K562 (cell line): ENCODE results near the gene TRAPPC13. TPM values are rescaled to one million over a fixed set of nuclear protein-coding genes. Genes with fewer than 3 reads are reported as not detected.

Experiments
- ATAC-seq: fragments of 200-7000 bp; cut with Tn5 transposase; 3 replicates; pipeline ENCODE4 v1.9.1; 2020; ENCODE audit warnings: moderate library complexity
- BruUV-seq: library from RNA; stranded (reverse); fragments of 400-500 nt; replicated peaks from 2 replicates; lab custom pipeline; 2021; lab: Mats Ljungman, UMichigan
- CTCF ChIA-PET: fragments of 300-600 bp; formaldehyde crosslinking; extraction: SDS; loops from one replicate; lab custom pipeline; 2021; ENCODE audit warnings: low intra/inter-chr PET ratio; lab: Yijun Ruan, JAX
- POLR2A ChIA-PET: fragments of 300-600, 350-650 bp; sonication (Branson Sonifier 250); formaldehyde crosslinking; extraction: SDS; loops from one replicate; lab custom pipeline; 2021; ENCODE audit warnings: antibody characterized with exemption, inconsistent platforms; lab: Yijun Ruan, JAX
- DNase-seq, 4 experiments: peaks; one replicate each; pipeline versions ENCODE4 v3.0.0 to v3.0.0-alpha.2; 2011 to 2018; ENCODE audit warnings: low spot score in 3 of 4, mixed read lengths in 3 of 4; ENCODE audit errors: extremely low read depth in 1 of 4
- FAIRE-seq: peaks from 2 replicates; lab custom pipeline; 2011; peaks lifted over from hg19 to GRCh38; lab: Jason Lieb, UNC
- H2AFZ ChIP-seq: 2 replicates; pipeline ENCODE4 v1.6.0; 2011; ENCODE audit warnings: low read depth, low read length, control low read depth, inconsistent platforms
- H3K27ac ChIP-seq: fragments of 200-600 bp; 3 replicates; pipeline ENCODE4 v1.8.0; 2011; ENCODE audit warnings: low read depth, mild to moderate bottlenecking, control low read depth, inconsistent platforms, low read length, moderate library complexity, mixed read lengths; ENCODE audit errors: extremely low read depth
- H3K27me3 ChIP-seq, 2 experiments: fragments of 300-600 bp in 1 of 2; 2 replicates in 1 of 2; 3 replicates in 1 of 2; pipeline versions ENCODE4 v1.6.0 to v1.8.0; 2011; ENCODE audit warnings: inconsistent platforms in 2 of 2, low read length in 2 of 2, mild to moderate bottlenecking in 1 of 2, mixed read lengths in 1 of 2, moderate library complexity in 1 of 2; ENCODE audit not compliant: control insufficient read depth in 2 of 2, insufficient read depth in 2 of 2
- H3K36me3 ChIP-seq: fragments of 300-600 bp; 3 replicates; pipeline ENCODE4 v1.8.0; 2011; ENCODE audit warnings: mild to moderate bottlenecking, low read length, inconsistent platforms; ENCODE audit not compliant: control insufficient read depth, insufficient read depth
- H3K4me1 ChIP-seq, 2 experiments: fragments of 200-600 bp in 1 of 2; replicated peaks in 1 of 2; 2 replicates in 1 of 2; 3 replicates in 1 of 2; pipeline versions ENCODE4 v1.5.1 to v1.8.0; 2011; ENCODE audit warnings: inconsistent platforms in 2 of 2, low read length in 2 of 2, mild to moderate bottlenecking in 1 of 2, mixed read lengths in 1 of 2, moderate library complexity in 1 of 2; ENCODE audit not compliant: control insufficient read depth in 2 of 2, insufficient read depth in 2 of 2
- H3K4me2 ChIP-seq: 2 replicates; pipeline ENCODE4 v1.6.1; 2011; ENCODE audit warnings: low read length, control low read depth, inconsistent platforms, mixed read lengths; ENCODE audit not compliant: insufficient read depth
- H3K4me3 ChIP-seq: fragments of 200-600 bp; sonication (generic), shearing (Covaris generic); 2 replicates; pipeline ENCODE4 v1.5.1; 2016; ENCODE audit warnings: control low read depth, inconsistent platforms
- H3K79me2 ChIP-seq: fragments of 200-600 bp; 3 replicates; pipeline ENCODE4 v1.8.0; 2011; ENCODE audit warnings: low read length, inconsistent platforms; ENCODE audit not compliant: control insufficient read depth, insufficient read depth
- H3K9ac ChIP-seq, 2 experiments: 2 replicates each; pipeline versions ENCODE4 v1.6.0 to v1.6.1; 2011; ENCODE audit warnings: low read depth in 2 of 2, low read length in 2 of 2, control low read depth in 1 of 2, inconsistent platforms in 1 of 2, mild to moderate bottlenecking in 1 of 2, mixed read lengths in 1 of 2; ENCODE audit not compliant: insufficient read depth in 1 of 2
- H3K9me1 ChIP-seq: one replicate; pipeline ENCODE4 v1.6.0; 2011; ENCODE audit warnings: inconsistent platforms, mild to moderate bottlenecking, low read length, moderate library complexity; ENCODE audit not compliant: control insufficient read depth, insufficient read depth
- H3K9me3 ChIP-seq: replicated peaks from 2 replicates; pipeline ENCODE4 v1.5.1; 2011; ENCODE audit warnings: low read depth, low read length, inconsistent platforms; ENCODE audit not compliant: control insufficient read depth, insufficient read depth
- H4K20me1 ChIP-seq: replicated peaks from 2 replicates; pipeline ENCODE4 v1.6.1; 2011; ENCODE audit warnings: low read length, inconsistent platforms, mixed read lengths; ENCODE audit not compliant: control insufficient read depth, insufficient read depth
- ATF3 ChIP-seq, 2 experiments: fragments of 450-650 bp in 1 of 2; sonication (generic) in 1 of 2; formaldehyde crosslinking in 1 of 2; IDR thresholded peaks in 1 of 2; conservative IDR thresholded peaks in 1 of 2; 2 replicates each; pipeline versions ENCODE4 v1.6.1 to v1.8.1; 2016 to 2023; ENCODE audit warnings: mild to moderate bottlenecking in 2 of 2, moderate library complexity in 2 of 2, inconsistent platforms in 1 of 2, missing genetic modification reagents in 1 of 2
- ATF7 ChIP-seq: fragments of 450-650 bp; IDR thresholded peaks from 2 replicates; pipeline ENCODE4 v1.7.1; 2014; ENCODE audit warnings: mild to moderate bottlenecking, moderate library complexity
- FOXA3 ChIP-seq, 2 experiments: fragments of 450-650 bp in 1 of 2; sonication (generic) in 1 of 2; formaldehyde crosslinking; IDR thresholded peaks in 1 of 2; conservative IDR thresholded peaks in 1 of 2; 2 replicates each; pipeline versions ENCODE4 v1.4.0 to v1.8.0; 2020 to 2022; ENCODE audit warnings: mild to moderate bottlenecking in 2 of 2, missing genetic modification reagents in 1 of 2
- FOXP1 ChIP-seq: sonication (generic); formaldehyde crosslinking; IDR thresholded peaks from 2 replicates; pipeline ENCODE4 v1.8.0; 2022; ENCODE audit warnings: mild to moderate bottlenecking, missing genetic modification reagents
- GABPB1 ChIP-seq: sonication (generic); formaldehyde crosslinking; IDR thresholded peaks from 2 replicates; pipeline ENCODE4 v1.8.0; 2022; ENCODE audit warnings: mild to moderate bottlenecking, missing genetic modification reagents
- PBX2 ChIP-seq, 2 experiments: IDR thresholded peaks in 1 of 2; conservative IDR thresholded peaks in 1 of 2; 2 replicates each; pipeline ENCODE4 v1.6.1; 2016; ENCODE audit warnings: low read depth in 2 of 2, mild to moderate bottlenecking in 1 of 2, missing compliant biosample characterization in 1 of 2, missing genetic modification characterization in 1 of 2, moderate library complexity in 1 of 2
- RAD51 ChIP-seq: fragments of 450-650 bp; IDR thresholded peaks from 2 replicates; pipeline ENCODE4 v1.7.1; 2016; ENCODE audit warnings: low read depth, mild to moderate bottlenecking, borderline replicate concordance
- SREBF1 ChIP-seq: fragments of 150-350 bp; IDR thresholded peaks from 2 replicates; pipeline ENCODE4 v1.6.1; 2014; ENCODE audit warnings: antibody characterized with exemption, low read depth, low read length, borderline replicate concordance
- STAT5B ChIP-seq: fragments of 250-450 bp; sonication (Bioruptor Pico); IDR thresholded peaks from 2 replicates; pipeline ENCODE4 v1.8.0; 2021; ENCODE audit warnings: mild to moderate bottlenecking, inconsistent platforms
- ZFP91 ChIP-seq: sonication (generic); formaldehyde crosslinking; IDR thresholded peaks from 2 replicates; pipeline ENCODE4 v1.8.0; 2022; ENCODE audit warnings: mild to moderate bottlenecking, missing genetic modification reagents
- WGBS: fragments of 100-300 bp; shearing (Covaris generic); methylation state at CpG from one replicate; pipeline ENCODE4 v1.1.6; 2016; ENCODE audit warnings: low coverage, mixed read lengths; ENCODE audit not compliant: insufficient coverage; ENCODE audit errors: missing lambda C conversion rate; 5-methylcytosine and 5-hydroxymethylcytosine counted together
- in situ Hi-C: fragments of 300-500 bp; cut with MboI; formaldehyde crosslinking; loops from 4 replicates; pipeline ENCODE4 v1.15.0; 2018; ENCODE audit warnings: inconsistent platforms, mixed read lengths
- intact Hi-C: fragments of 100-400 bp; cut with micrococcal nuclease; formaldehyde crosslinking; loops from 2 replicates; pipeline ENCODE4 v1.14.2; 2022
- polyA plus RNA-seq, 8 experiments: library from polyadenylated mRNA; depleted of rRNA in 4 of 8; stranded (reverse) in 5 of 8; unstranded in 3 of 8; fragments of >200 nt; fragmentation: Nextera tagmentation in 2 of 8; fragmentation: Illumina TruSeq in 1 of 8; extraction: Ambion mirVana in 2 of 8; extraction: Trizol in 1 of 8; gene quantifications; 2 replicates each; pipeline versions ENCODE4 v1.2.1 to v1.2.3, GENCODE V29; 2011 to 2014; ENCODE audit warnings: inconsistent platforms in 1 of 8, missing spikeins in 1 of 8
- total RNA-seq, 7 experiments: library from RNA; depleted of rRNA in 6 of 7; stranded (reverse); fragments of >200 nt in 6 of 7; fragmentation: Illumina TruSeq in 2 of 7; extraction: Trizol in 2 of 7; gene quantifications; 2 replicates each; pipeline versions ENCODE4 v1.2.1 to v1.2.3, GENCODE V29; 2011 to 2021; ENCODE audit warnings: low replicate concordance in 1 of 7

The TRAPPC13 gene
- total and polyA plus RNA-seq, 9 of the 15 experiments (the other 6 are each of a cell fraction or from before 2014, with no cell fraction given) = 16.2 to 43.8 (median 24.0) TPM

- Histone ChIP-seq H3K9ac (no peak overlapping the region), H3K27me3 (no peaks in the 10 kb centered on the region), H3K79me2 (no peaks in the 10 kb centered on the region), H4K20me1 (no peaks in the 10 kb centered on the region), H3K4me2 (no peak overlapping the region), H3K27ac (no peak overlapping the region), H3K4me3 (no peak overlapping the region), H3K9me1 (no peaks in the 10 kb centered on the region), H3K4me1 (no peaks in the 10 kb centered on the region), H3K9me3 (no peaks in the 10 kb centered on the region), H3K36me3 (peaks cover 18% of the 10 kb centered on the region; the same call in 1 of the 3 replicates), H2AFZ (no peak overlapping the region)
- in situ Hi-C loops = no loop called here
- no peak for ATAC-seq
- no TSS peak for BruUV-seq
- DNase-seq = no peak
- POLR2A ChIA-PET = no interaction called here
- WGBS = 66% methylated on average over 2 of the region's 2 CpGs
- CTCF ChIA-PET = no interaction called here
- TF ChIP-seq ATF7 (peak; percentile 34; the same call in 1 of the 2 replicates), ATF3 (IDR thresholded peaks at IDR 0.05) (peak; percentile 66), ATF3 (CRISPR knock-in tag; conservative IDR thresholded peaks at IDR 0.05) (no peak), STAT5B (CRISPR knock-in tag) (no peak)
- intact Hi-C loops = no loop called here
- no peak for FAIRE-seq
These were observed 22.1 kb downstream of the TRAPPC13 start for GRCh38 chr5:65646938-65647337.

- DNase-seq = no peak
- H3K4me3 ChIP-seq = no peak overlapping the region
- no peaks in the 10 kb centered on the region for H3K79me2 ChIP-seq
- peaks cover 18% of the 10 kb centered on the region; the same call in 1 of the 3 replicates for H3K36me3 ChIP-seq
- intact Hi-C loops (no loop called here), in situ Hi-C loops (no loop called here)
- no TSS peak for BruUV-seq
- ATAC-seq = no peak
- no peak for FAIRE-seq
- H3K4me1 ChIP-seq = no peaks in the 10 kb centered on the region
- H3K27me3 ChIP-seq = no peaks in the 10 kb centered on the region
- H3K9me1 ChIP-seq = no peaks in the 10 kb centered on the region
- no peak overlapping the region for H3K9ac ChIP-seq
- H4K20me1 ChIP-seq = no peaks in the 10 kb centered on the region
- no peak overlapping the region for H3K4me2 ChIP-seq
- ChIA-PET POLR2A (no interaction called here), CTCF (no interaction called here)
- no peak overlapping the region for H3K27ac ChIP-seq
- H2AFZ ChIP-seq = no peak overlapping the region
- no peaks in the 10 kb centered on the region for H3K9me3 ChIP-seq
- TF ChIP-seq RAD51 (no peak), FOXA3 (CRISPR knock-in tag; conservative IDR thresholded peaks at IDR 0.05 in 1 of 2, IDR thresholded peaks at IDR 0.05 in 1 of 2) (no peak), ZFP91 (CRISPR knock-in tag) (no peak), PBX2 (CRISPR knock-in tag; IDR thresholded peaks at IDR 0.05; ENCODE audit: low read depth) (no peak), PBX2 (tag; conservative IDR thresholded peaks at IDR 0.05; ENCODE audit: low read depth) (no peak), GABPB1 (CRISPR knock-in tag) (no peak), FOXP1 (no peak), SREBF1 (no peak)
These were observed 23.1 kb downstream of the TRAPPC13 start for GRCh38 chr5:65647941-65648340.
